ENCODE data around the gene RAC2. TPM values are rescaled to one million over a fixed set of nuclear protein-coding genes. Genes with fewer than 3 reads are reported as not detected.
A peak's percentile ranks its signal among the peaks of the same experiment; 100 is the strongest.

Gene RAC2
- total and polyA plus RNA-seq, 9 of the 15 experiments (the other 6 are each of a cell fraction or from before 2014, with no cell fraction given): 22.7 to 103 (median 43.3) TPM

- DNase-seq (ENCODE audit: extremely low read depth in 1 of 4, low spot score in 3 of 4) (peak in 3 of 4 experiments; percentile 30 to 41 (median 38)), ATAC-seq (peak; percentile 31), FAIRE-seq (no peak)
- intact Hi-C loops (cut with micrococcal nuclease) (no loop called here), in situ Hi-C loops (cut with MboI) (no loop called here)
- Histone ChIP-seq H3K4me1 (replicated peaks in 1 of 2; ENCODE audit: control insufficient read depth in 2 of 2, insufficient read depth in 2 of 2, low read length in 2 of 2) (peaks cover 19 to 48% of the 10 kb centered on the region in 2 experiments), H3K27me3 (ENCODE audit: control insufficient read depth in 2 of 2, insufficient read depth in 2 of 2, low read length in 2 of 2) (no peaks in the 10 kb centered on the region), H3K9me3 (replicated peaks; ENCODE audit: control insufficient read depth, insufficient read depth, low read depth, low read length) (no peaks in the 10 kb centered on the region), H3K79me2 (ENCODE audit: control insufficient read depth, insufficient read depth, low read length) (peaks cover 12% of the 10 kb centered on the region), H3K27ac (ENCODE audit: extremely low read depth, low read depth, low read length) (peak overlapping the region; percentile 78), H2AFZ (ENCODE audit: low read depth, low read length) (no peak overlapping the region), H4K20me1 (replicated peaks; ENCODE audit: control insufficient read depth, insufficient read depth, low read length) (no peaks in the 10 kb centered on the region), H3K9me1 (ENCODE audit: control insufficient read depth, insufficient read depth, low read length) (no peaks in the 10 kb centered on the region), H3K4me3 (no peak overlapping the region), H3K36me3 (ENCODE audit: control insufficient read depth, insufficient read depth, low read length) (peaks cover 82% of the 10 kb centered on the region; the same call in 2 of the 3 replicates), H3K4me2 (ENCODE audit: insufficient read depth, low read length) (peak overlapping the region; percentile 37; the same call in 1 of the 2 replicates), H3K9ac (ENCODE audit: insufficient read depth in 1 of 2, low read depth in 2 of 2, low read length in 2 of 2) (peak overlapping the region; percentile 8 to 60)
- POLR2A ChIA-PET: interaction anchor here (0.6 to 1.9 kb wide), 3 partner anchors 11 to 467 kb away, joined by 3 to 4 read pairs (median 4); no protein-coding TSS in a partner anchor
- no TSS peak for BruUV-seq (replicated peaks)
- CTCF ChIA-PET (ENCODE audit: low intra/inter-chr PET ratio): no interaction called here
- WGBS (ENCODE audit: insufficient coverage, low coverage, missing lambda C conversion rate): 60% methylated on average over 2 of the region's 7 CpGs
- TF ChIP-seq ZNF347 (CRISPR knock-in tag; IDR thresholded peaks at IDR 0.05; ENCODE audit: low read depth) (no peak), HNRNPL (IDR thresholded peaks at IDR 0.05; ENCODE audit: low read depth, low read length) (no peak), ZNF239 (CRISPR knock-in tag; IDR thresholded peaks at IDR 0.05) (no peak), SLC30A9 (CRISPR knock-in tag; IDR thresholded peaks at IDR 0.05) (no peak), RUNX1 (IDR thresholded peaks at IDR 0.05; ENCODE audit: low read depth) (no peak), TRIM28 (IDR thresholded peaks at IDR 0.05) (no peak), KDM1A (IDR thresholded peaks at IDR 0.05) (0 out of 4 replicates have a peak, but pooled peaks of 1 of the 2 experiments have one; percentile 48), CAMTA2 (CRISPR knock-in tag; conservative IDR thresholded peaks at IDR 0.05) (no peak), ZFP1 (CRISPR knock-in tag; IDR thresholded peaks at IDR 0.05) (no peak), CBFB (CRISPR knock-in tag; IDR thresholded peaks at IDR 0.05) (no peak), ZNF311 (CRISPR knock-in tag; IDR thresholded peaks at IDR 0.05) (no peak), ATF3 (IDR thresholded peaks at IDR 0.05) (peak; percentile 27; the same call in 1 of the 2 replicates), ATF3 (CRISPR knock-in tag; conservative IDR thresholded peaks at IDR 0.05) (no peak), RBM34 (IDR thresholded peaks at IDR 0.05; ENCODE audit: borderline replicate concordance, insufficient read depth, low read length) (no peak), ZNF764 (CRISPR knock-in tag; IDR thresholded peaks at IDR 0.05; ENCODE audit: low read depth) (no peak)
Measured at GRCh38 chr22:37229012-37229804, 14.9 kb downstream of the RAC2 start.

All from K562 (cell line).